ENCODE measurements around the gene FRAS1. TPM values are rescaled to one million over a fixed set of nuclear protein-coding genes. Genes with fewer than 3 reads are reported as not detected.

Gene FRAS1
- total and polyA plus RNA-seq, 9 of the 15 experiments (the other 6 are each of a cell fraction or from before 2014, with no cell fraction given): under 0.01 to 0.11 (median 0.04) TPM; not detected in 2

GRCh38 chr4:78297116-78297800 lies 240.1 kb downstream of the FRAS1 start:
- no peak overlapping the region for H3K4me2 ChIP-seq (ENCODE audit: insufficient read depth, low read length)
- ChIA-PET CTCF (ENCODE audit: low intra/inter-chr PET ratio) (no interaction called here), POLR2A (no interaction called here)
- intact Hi-C loops (cut with micrococcal nuclease): no loop called here
- no peaks in the 10 kb centered on the region for H3K79me2 ChIP-seq (ENCODE audit: control insufficient read depth, insufficient read depth, low read length)
- 0 out of 5 replicates have a peak, but pooled peaks cover 0 to 4% of the 10 kb centered on the region in 2 experiments for H3K27me3 ChIP-seq (ENCODE audit: control insufficient read depth in 2 of 2, insufficient read depth in 2 of 2, low read length in 2 of 2)
- in situ Hi-C loops (cut with MboI): no loop called here
- 0% methylated on average over 3 of the region's 3 CpGs for WGBS (ENCODE audit: insufficient coverage, low coverage, missing lambda C conversion rate)
- no peak for ATAC-seq
- FAIRE-seq: no peak
- no peak for DNase-seq (ENCODE audit: extremely low read depth in 1 of 4, low spot score in 3 of 4)
- no peak overlapping the region for H3K27ac ChIP-seq (ENCODE audit: extremely low read depth, low read depth, low read length)
- BruUV-seq (replicated peaks): no TSS peak
- TF ChIP-seq GABPB1 (CRISPR knock-in tag; IDR thresholded peaks at IDR 0.05) (no peak), SIX5 (IDR thresholded peaks at IDR 0.05; ENCODE audit: borderline replicate concordance in 1 of 2, insufficient read depth in 1 of 2, low read depth in 1 of 2, low read length in 2 of 2) (no peak), MCM7 (IDR thresholded peaks at IDR 0.05) (no peak), SPI1 (IDR thresholded peaks at IDR 0.05; ENCODE audit: borderline replicate concordance, low read depth, low read length) (peak; percentile 79; the same call in 1 of the 2 replicates), LARP7 (IDR thresholded peaks at IDR 0.05) (no peak), HDAC6 (IDR thresholded peaks at IDR 0.05; ENCODE audit: low read depth, low read length) (no peak)
- no peaks in the 10 kb centered on the region for H3K9me3 ChIP-seq (replicated peaks; ENCODE audit: control insufficient read depth, insufficient read depth, low read depth, low read length)
- no peaks in the 10 kb centered on the region for H3K36me3 ChIP-seq (ENCODE audit: control insufficient read depth, insufficient read depth, low read length)
- no peak overlapping the region for H3K9ac ChIP-seq (ENCODE audit: insufficient read depth in 1 of 2, low read depth in 2 of 2, low read length in 2 of 2)
- H3K4me1 ChIP-seq (replicated peaks in 1 of 2; ENCODE audit: control insufficient read depth in 2 of 2, insufficient read depth in 2 of 2, low read length in 2 of 2): no peaks in the 10 kb centered on the region
- no peak overlapping the region for H2AFZ ChIP-seq (ENCODE audit: low read depth, low read length)
- no peak overlapping the region for H3K4me3 ChIP-seq
- H3K9me1 ChIP-seq (ENCODE audit: control insufficient read depth, insufficient read depth, low read length): no peaks in the 10 kb centered on the region
- no peaks in the 10 kb centered on the region for H4K20me1 ChIP-seq (replicated peaks; ENCODE audit: control insufficient read depth, insufficient read depth, low read length)

GRCh38 chr4:78298618-78299017 lies 241.5 kb downstream of the FRAS1 start:
- Histone ChIP-seq H3K27ac (ENCODE audit: extremely low read depth, low read depth, low read length) (no peak overlapping the region), H3K36me3 (ENCODE audit: control insufficient read depth, insufficient read depth, low read length) (no peaks in the 10 kb centered on the region), H3K9ac (ENCODE audit: insufficient read depth in 1 of 2, low read depth in 2 of 2, low read length in 2 of 2) (no peak overlapping the region), H3K4me1 (replicated peaks in 1 of 2; ENCODE audit: control insufficient read depth in 2 of 2, insufficient read depth in 2 of 2, low read length in 2 of 2) (no peaks in the 10 kb centered on the region), H3K4me2 (ENCODE audit: insufficient read depth, low read length) (no peak overlapping the region), H3K9me1 (ENCODE audit: control insufficient read depth, insufficient read depth, low read length) (no peaks in the 10 kb centered on the region), H4K20me1 (replicated peaks; ENCODE audit: control insufficient read depth, insufficient read depth, low read length) (no peaks in the 10 kb centered on the region), H3K79me2 (ENCODE audit: control insufficient read depth, insufficient read depth, low read length) (no peaks in the 10 kb centered on the region), H3K9me3 (replicated peaks; ENCODE audit: control insufficient read depth, insufficient read depth, low read depth, low read length) (no peaks in the 10 kb centered on the region), H3K4me3 (no peak overlapping the region), H3K27me3 (ENCODE audit: control insufficient read depth in 2 of 2, insufficient read depth in 2 of 2, low read length in 2 of 2) (no peaks in the 10 kb centered on the region), H2AFZ (ENCODE audit: low read depth, low read length) (no peak overlapping the region)
- CTCF ChIA-PET (ENCODE audit: low intra/inter-chr PET ratio): no interaction called here
- POLR2A ChIA-PET: interaction anchor here (1.0 kb wide), 1 partner anchor 17 kb away, joined by 3 read pairs; no protein-coding TSS in a partner anchor
- BruUV-seq (replicated peaks): no TSS peak
- intact Hi-C loops (cut with micrococcal nuclease) (no loop called here), in situ Hi-C loops (cut with MboI) (no loop called here)
- no peak for FAIRE-seq
- no peak for DNase-seq (ENCODE audit: extremely low read depth in 1 of 4, low spot score in 3 of 4)
- no peak for ATAC-seq
- TF ChIP-seq PHF20 (IDR thresholded peaks at IDR 0.05; ENCODE audit: partially characterized antibody) (no peak), TAF7 (tag; IDR thresholded peaks at IDR 0.05) (no peak), TBP (optimal IDR thresholded peaks at IDR 0.05; ENCODE audit: low read depth, low read length) (no peak), JUND (IDR thresholded peaks at IDR 0.05; ENCODE audit: borderline replicate concordance, low read depth, low read length) (no peak), JUND (tag; IDR thresholded peaks at IDR 0.05; ENCODE audit: borderline replicate concordance, low read depth, low read length) (no peak), ZFX (CRISPR knock-in tag; IDR thresholded peaks at IDR 0.05) (no peak)
- TF ChIP-seq, protein P1, sequence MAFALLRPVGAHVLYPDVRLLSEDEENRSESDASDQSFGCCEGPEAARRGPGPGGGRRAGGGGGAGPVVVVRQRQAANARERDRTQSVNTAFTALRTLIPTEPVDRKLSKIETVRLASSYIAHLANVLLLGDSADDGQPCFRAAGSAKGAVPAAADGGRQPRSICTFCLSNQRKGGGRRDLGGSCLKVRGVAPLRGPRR (CRISPR knock-in tag; IDR thresholded peaks at IDR 0.05): no peak
- TF ChIP-seq, protein P2, sequence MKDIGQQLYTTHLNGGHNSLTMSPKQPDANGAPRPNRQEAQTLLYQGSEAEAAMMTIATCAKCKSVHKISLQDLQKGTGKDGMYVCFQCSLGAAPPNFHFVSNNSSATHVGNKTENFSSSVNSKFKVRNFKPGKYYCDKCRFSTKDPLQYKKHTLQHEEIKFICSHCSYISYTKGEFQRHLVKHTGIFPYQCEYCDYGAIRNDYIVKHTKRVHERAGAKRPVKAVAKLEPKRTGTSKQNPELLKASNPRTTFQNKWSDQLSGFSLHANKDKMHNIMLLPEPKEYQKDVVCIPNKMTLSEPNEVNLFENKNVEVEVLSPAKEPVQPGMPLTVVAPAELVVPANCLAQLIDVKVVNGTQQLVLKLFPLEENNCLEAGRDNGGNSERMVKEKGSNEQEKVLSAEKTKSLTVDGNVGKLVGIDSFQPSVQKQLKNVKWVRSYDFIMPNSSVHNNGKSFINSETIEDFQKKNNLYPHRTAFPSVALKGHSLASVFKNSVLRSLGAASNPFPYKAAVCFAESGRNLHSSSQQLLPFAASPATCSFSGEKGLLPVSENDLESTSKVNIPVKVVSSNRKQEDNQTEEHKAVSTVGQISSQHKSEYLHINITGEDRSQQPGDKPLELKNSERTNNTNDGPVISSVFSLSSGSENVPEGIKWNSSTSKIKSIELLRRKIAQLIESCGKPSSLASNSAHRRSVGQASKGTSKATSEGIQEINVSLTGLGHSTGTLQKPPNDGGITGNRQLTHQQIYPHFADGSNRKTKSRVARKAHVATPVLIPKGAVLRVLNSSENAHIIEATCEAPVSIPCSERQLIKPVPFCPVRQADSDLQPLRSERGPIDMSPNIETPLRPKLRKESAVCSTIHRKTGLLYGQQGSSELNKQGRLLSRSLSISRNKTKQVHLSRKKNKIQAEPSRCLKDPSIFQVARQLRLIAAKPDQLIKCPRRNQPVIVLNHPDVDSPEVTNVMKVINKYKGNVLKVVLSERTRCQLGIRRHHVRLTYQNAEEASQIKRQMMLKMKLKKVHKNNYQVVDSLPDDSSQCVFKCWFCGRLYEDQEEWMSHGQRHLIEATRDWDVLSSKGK (CRISPR knock-in tag; IDR thresholded peaks at IDR 0.05): no peak
